HFFc6 (cell line): ENCODE data around the gene MPIG6B. TPM values are rescaled to one million over a fixed set of nuclear protein-coding genes. Genes with fewer than 3 reads are reported as not detected.

Source experiments
- DNase-seq: peaks from one replicate; pipeline ENCODE4 v3.0.0-alpha.2; 2018
- H3K27ac Mint-ChIP-seq: 2 replicates; pipeline ENCODE4 v1.8.0; 2020; ENCODE audit warnings: mild to moderate bottlenecking, mixed read lengths
- H3K27me3 Mint-ChIP-seq: 2 replicates; pipeline ENCODE4 v1.8.0; 2021; ENCODE audit warnings: mild to moderate bottlenecking, moderate library complexity, mixed read lengths; ENCODE audit not compliant: insufficient read depth
- H3K36me3 Mint-ChIP-seq: 2 replicates; pipeline ENCODE4 v1.8.0; 2021; ENCODE audit warnings: low read depth, mixed read lengths
- H3K4me1 Mint-ChIP-seq: 2 replicates; pipeline ENCODE4 v1.8.0; 2020; ENCODE audit warnings: low read depth, mixed read lengths
- H3K4me3 Mint-ChIP-seq: 2 replicates; pipeline ENCODE4 v1.8.0; 2020; ENCODE audit warnings: mild to moderate bottlenecking, moderate library complexity, mixed read lengths
- H3K9me3 Mint-ChIP-seq: 2 replicates; pipeline ENCODE4 v1.8.0; 2020; ENCODE audit warnings: mild to moderate bottlenecking, mixed read lengths
- CTCF ChIP-seq: fragments of 200-600 bp; sonication (generic); IDR thresholded peaks from 2 replicates; pipeline ENCODE4 v1.5.0; 2021; ENCODE audit warnings: antibody characterized with exemption, mild to moderate bottlenecking
- total RNA-seq, 6 experiments: library from RNA; stranded (reverse); fragmentation: NEBNext Ultra II Directional; extraction: Animal tissue kit (Norgen Biotek cat#: 25700); gene quantifications; 2 replicates in 1 of 6; 3 replicates in 5 of 6; pipeline ENCODE4 v1.2.3, GENCODE V29; 2021

Gene MPIG6B
- total RNA-seq, 6 experiments from 2014 or later, result not detected

- Mint-ChIP-seq H3K27me3 (peaks cover 10% of the 10 kb centered on the region), H3K4me3 (no peak overlapping the region), H3K27ac (no peak overlapping the region), H3K9me3 (no peaks in the 10 kb centered on the region), H3K36me3 (peaks cover 12% of the 10 kb centered on the region), H3K4me1 (peaks cover 8% of the 10 kb centered on the region; the same call in 1 of the 2 replicates)
- TF ChIP-seq CTCF, result no peak
- DNase-seq, result no peak
These were observed 963 bp downstream of the MPIG6B start for GRCh38 chr6:31723980-31724691.

- H3K36me3 Mint-ChIP-seq, result peaks cover 19% of the 10 kb centered on the region
- H3K4me3 Mint-ChIP-seq, result no peak overlapping the region
- no peak for TF ChIP-seq CTCF
- DNase-seq, result no peak
- H3K4me1 Mint-ChIP-seq, result peaks cover 18% of the 10 kb centered on the region
- peaks cover 11% of the 10 kb centered on the region for H3K27me3 Mint-ChIP-seq
- H3K27ac Mint-ChIP-seq, result no peak overlapping the region
- H3K9me3 Mint-ChIP-seq, result no peaks in the 10 kb centered on the region
These were observed 2.6 kb downstream of the MPIG6B start for GRCh38 chr6:31725502-31726350.

- Mint-ChIP-seq H3K36me3 (peaks cover 22% of the 10 kb centered on the region), H3K4me3 (peak overlapping the region; percentile 18; the same call in 1 of the 2 replicates), H3K4me1 (peaks cover 32% of the 10 kb centered on the region), H3K27ac (no peak overlapping the region), H3K27me3 (peaks cover 6% of the 10 kb centered on the region), H3K9me3 (no peaks in the 10 kb centered on the region)
- no peak for DNase-seq
- TF ChIP-seq CTCF, result no peak
These were observed 4.0 kb downstream of the MPIG6B start for GRCh38 chr6:31727034-31727716.

- H3K4me1 Mint-ChIP-seq, result peaks cover 36% of the 10 kb centered on the region
- peaks cover 24% of the 10 kb centered on the region for H3K36me3 Mint-ChIP-seq
- no peak overlapping the region for H3K27ac Mint-ChIP-seq
- no peak for TF ChIP-seq CTCF
- H3K27me3 Mint-ChIP-seq, result peaks cover 6% of the 10 kb centered on the region
- DNase-seq, result no peak
- no peaks in the 10 kb centered on the region for H3K9me3 Mint-ChIP-seq
- peak overlapping the region; percentile 93 for H3K4me3 Mint-ChIP-seq
These were observed 4.8 kb downstream of the MPIG6B start for GRCh38 chr6:31727717-31728671.
